ENCODE data around the gene HOXD3. TPM values are rescaled to one million over a fixed set of nuclear protein-coding genes. Genes with fewer than 3 reads are reported as not detected.

HOXD3 gene
- total and polyA plus RNA-seq, 2 of the 8 experiments (the other 6 are each of a cell fraction or from before 2014, with no cell fraction given) = not detected

DNA sequence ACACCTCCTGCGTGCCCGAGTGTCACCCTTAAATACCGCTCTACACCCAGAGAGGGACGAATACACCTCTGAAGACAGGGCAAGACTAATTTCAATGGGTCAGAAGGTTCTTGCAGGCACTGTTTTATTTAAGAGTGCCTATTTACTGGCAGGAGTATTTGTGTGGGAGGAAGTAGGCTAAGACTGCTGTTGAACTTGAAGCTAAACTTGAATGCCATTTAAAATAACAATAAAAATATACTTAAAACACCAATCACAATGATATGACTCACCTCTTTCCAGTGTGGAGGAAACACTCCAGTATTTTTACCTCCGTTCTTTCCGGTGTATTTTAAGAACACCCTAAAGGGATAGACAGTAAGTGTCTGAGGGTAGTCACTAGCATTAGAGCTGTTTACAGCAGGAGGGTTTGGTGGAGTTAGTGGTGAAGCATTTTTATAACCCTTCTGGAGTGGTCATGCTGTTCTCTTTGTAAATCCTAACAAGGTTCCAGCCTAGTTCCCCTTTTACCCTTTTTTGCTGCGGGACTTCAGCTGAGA lies 21.7 kb downstream of the HOXD3 start:
- no peak overlapping the region for H2BK5ac ChIP-seq (ENCODE audit: low read depth, low read length)
- POLR2A ChIA-PET (ENCODE audit: partially characterized antibody) = interaction anchor here (0.6 to 1.0 kb wide), 3 partner anchors 10 to 1579 kb away, joined by 3 read pairs; partner anchors contain the start of gene HOXD1
- 13% methylated on average over 7 of the region's 7 CpGs; no CpG with 5 or more reads in 1 of the 2 experiments for WGBS, 2 experiments (ENCODE audit: extremely low coverage in 1 of 2, insufficient coverage in 1 of 2, insufficient read length in 1 of 2, insufficient replicate concordance in 2 of 2, low coverage in 1 of 2, low lambda C conversion rate in 2 of 2, missing lambda C conversion rate in 1 of 2)

More for the DNA sequence above, 21.7 kb downstream of the HOXD3 start:
- Histone ChIP-seq H3K18ac (ENCODE audit: extremely low read depth, low read length) (no peak overlapping the region), H4K20me1 (replicated peaks in 1 of 2; ENCODE audit: control insufficient read depth in 1 of 2, insufficient read depth in 2 of 2, low read length in 2 of 2) (peaks cover 10 to 23% of the 10 kb centered on the region in 2 experiments), H2BK15ac (ENCODE audit: low read length) (no peak overlapping the region), H2AFZ (ENCODE audit: low read length) (no peak overlapping the region), H3K4me3 (ENCODE audit: extremely low read depth in 1 of 4, insufficient read depth in 2 of 4, low read depth in 3 of 4, low read length in 4 of 4) (peak overlapping the region in 1 of 4 experiments; percentile 56; a peak in 2 of 8 replicates), H3K56ac (replicated peaks; ENCODE audit: insufficient read length, low read depth, low read length) (no peak overlapping the region), H3K4me1 (replicated peaks in 1 of 4; ENCODE audit: control insufficient read depth in 3 of 4, insufficient read depth in 4 of 4, low read length in 3 of 4) (peaks cover 3 to 17% (median 7%) of the 10 kb centered on the region in 4 experiments), H4K91ac (replicated peaks; ENCODE audit: insufficient read length, low read length) (no peak overlapping the region), H3K36me3 (ENCODE audit: control insufficient read depth in 2 of 4, insufficient read depth in 4 of 4, low read length in 3 of 4) (no peaks in the 10 kb centered on the region), H2BK12ac (ENCODE audit: low read depth, low read length) (no peak overlapping the region), H3K9me3 (ENCODE audit: insufficient read depth in 2 of 2, low read depth in 1 of 2, low read length in 1 of 2) (no peaks in the 10 kb centered on the region), H3K23ac (ENCODE audit: insufficient read length) (no peak overlapping the region), H3K9ac (replicated peaks in 1 of 4; ENCODE audit: extremely low read depth in 1 of 4, low read depth in 3 of 4, low read length in 3 of 4) (no peak overlapping the region), H3K79me2 (ENCODE audit: control insufficient read depth in 1 of 2, insufficient read depth in 2 of 2, low read length in 2 of 2) (no peaks in the 10 kb centered on the region), H4K5ac (ENCODE audit: insufficient read length, low read depth, low read length) (no peak overlapping the region), H4K8ac (ENCODE audit: extremely low read depth, insufficient read depth, low read length) (no peak overlapping the region), H2BK120ac (replicated peaks; ENCODE audit: low read depth, low read length) (no peak overlapping the region), H3K79me1 (ENCODE audit: low read depth, low read length) (no peaks in the 10 kb centered on the region), H3K27ac (ENCODE audit: low read depth, low read length) (no peak overlapping the region), H3K14ac (ENCODE audit: insufficient read length) (no peak overlapping the region), H3K23me2 (ENCODE audit: low read depth, low read length) (peaks cover 6% of the 10 kb centered on the region; the same call in 1 of the 2 replicates), H2AK5ac (ENCODE audit: low read depth, low read length) (no peak overlapping the region), H3K4me2 (ENCODE audit: insufficient read depth in 1 of 2, low read depth in 2 of 2, low read length in 2 of 2) (peak overlapping the region; percentile 73), H2BK20ac (ENCODE audit: low read length) (no peak overlapping the region), H3K27me3 (replicated peaks in 1 of 4; ENCODE audit: control insufficient read depth in 3 of 4, extremely low read depth in 1 of 4, insufficient read depth in 3 of 4, low read length in 3 of 4) (peaks cover 89 to 99% (median 97%) of the 10 kb centered on the region in 4 experiments), H3K4ac (replicated peaks; ENCODE audit: insufficient read length, low read depth, low read length) (no peak overlapping the region)
- CTCF ChIA-PET (ENCODE audit: partially characterized antibody) = interaction anchor here (0.8 to 5.7 kb wide), 7 partner anchors 9 to 275 kb away, joined by 3 to 30 read pairs (median 4); no protein-coding TSS in a partner anchor
- DNase-seq (ENCODE audit: low read depth in 1 of 2, low spot score in 2 of 2) (no peak), FAIRE-seq (no peak)
- no peak for TF ChIP-seq TAF1 (IDR thresholded peaks at IDR 0.05; ENCODE audit: low read depth, low read length)
- no peak for TF ChIP-seq EZH2 (IDR thresholded peaks at IDR 0.05; ENCODE audit: low read depth, low read length, severe bottlenecking)
- no peak for TF ChIP-seq ASH2L (IDR thresholded peaks at IDR 0.05; ENCODE audit: low read length)
- no peak for TF ChIP-seq SIN3A (conservative IDR thresholded peaks at IDR 0.05 in 1 of 2, IDR thresholded peaks at IDR 0.05 in 1 of 2; ENCODE audit: low read depth in 1 of 2, low read length in 2 of 2)
- TF ChIP-seq POU5F1 (IDR thresholded peaks at IDR 0.05; ENCODE audit: low read depth, low read length) = no peak
- no peak for TF ChIP-seq TAF7 (optimal IDR thresholded peaks at IDR 0.05; ENCODE audit: borderline replicate concordance, low read depth, low read length)
- peak; percentile 56; the same call in 1 of the 2 replicates for TF ChIP-seq CBX8 (IDR thresholded peaks at IDR 0.05; ENCODE audit: borderline replicate concordance, low read depth, low read length)
- peak; percentile 64; the same call in 1 of the 2 replicates for TF ChIP-seq SUZ12 (IDR thresholded peaks at IDR 0.05; ENCODE audit: low read length)
- TF ChIP-seq POLR2AphosphoS5 (IDR thresholded peaks at IDR 0.05; ENCODE audit: low read depth, low read length) = no peak
